CD4-positive, alpha-beta T cell treated with Interleukin-10 for 1 hour (primary cell): ENCODE measurements around the gene SHROOM3.

Source experiments
- DNase-seq: peaks from one replicate; pipeline ENCODE4 v3.0.0-alpha.2; 2020

Gene SHROOM3

GRCh38 chr4:76674983-76675382 lies 240.0 kb downstream of the SHROOM3 start:
- no peak for DNase-seq

- DNase-seq, result no peak
Measured at GRCh38 chr4:76677571-76678326, 242.7 kb downstream of the SHROOM3 start.

- DNase-seq, result no peak
Measured at GRCh38 chr4:76679691-76680090, 244.7 kb downstream of the SHROOM3 start.

GRCh38 chr4:76680952-76681351 lies 245.9 kb downstream of the SHROOM3 start:
- no peak for DNase-seq

- DNase-seq, result no peak
Measured at GRCh38 chr4:76681996-76682395, 247.0 kb downstream of the SHROOM3 start.

GRCh38 chr4:76683144-76683543 lies 248.1 kb downstream of the SHROOM3 start:
- DNase-seq, result no peak

GRCh38 chr4:76687746-76688448 lies 252.9 kb downstream of the SHROOM3 start:
- DNase-seq, result no peak

- no peak for DNase-seq
Measured at GRCh38 chr4:76688619-76689144, 253.7 kb downstream of the SHROOM3 start.

- DNase-seq, result no peak
Measured at GRCh38 chr4:76689145-76689817, 254.3 kb downstream of the SHROOM3 start.

GRCh38 chr4:76690011-76690905 lies 255.2 kb downstream of the SHROOM3 start:
- no peak for DNase-seq

- DNase-seq, result no peak
Measured at GRCh38 chr4:76690906-76691275, 255.9 kb downstream of the SHROOM3 start.

GRCh38 chr4:76691807-76692582 lies 257.0 kb downstream of the SHROOM3 start:
- no peak for DNase-seq

GRCh38 chr4:76692761-76693160 lies 257.7 kb downstream of the SHROOM3 start:
- no peak for DNase-seq

- DNase-seq, result no peak
Measured at GRCh38 chr4:76694056-76694455, 259.0 kb downstream of the SHROOM3 start.

GRCh38 chr4:76696109-76696508 lies 261.1 kb downstream of the SHROOM3 start:
- DNase-seq, result no peak

GRCh38 chr4:76697129-76697803 lies 262.2 kb downstream of the SHROOM3 start:
- no peak for DNase-seq

GRCh38 chr4:76698141-76698540 lies 263.1 kb downstream of the SHROOM3 start:
- DNase-seq, result no peak

- DNase-seq, result no peak
Measured at GRCh38 chr4:76699751-76700310, 264.8 kb downstream of the SHROOM3 start.

- no peak for DNase-seq
Measured at GRCh38 chr4:76702440-76703122, 267.6 kb downstream of the SHROOM3 start.

GRCh38 chr4:76703123-76703490 lies 268.1 kb downstream of the SHROOM3 start:
- DNase-seq, result no peak
